CD4-positive, alpha-beta T cell treated with Interferon alpha-2 for 1 hour (primary cell): ENCODE measurements around the gene CFAP74.
"Not testable (repeated sequence)": the region's sequence is repeated elsewhere in the genome, so short reads cannot be mapped to it uniquely, and the experiment has no call there.

ENCODE experiments used
- DNase-seq, 2 donors: peaks; one replicate each; pipeline ENCODE4 v3.0.0-alpha.2; 2020 to 2022

CFAP74 gene

DNA sequence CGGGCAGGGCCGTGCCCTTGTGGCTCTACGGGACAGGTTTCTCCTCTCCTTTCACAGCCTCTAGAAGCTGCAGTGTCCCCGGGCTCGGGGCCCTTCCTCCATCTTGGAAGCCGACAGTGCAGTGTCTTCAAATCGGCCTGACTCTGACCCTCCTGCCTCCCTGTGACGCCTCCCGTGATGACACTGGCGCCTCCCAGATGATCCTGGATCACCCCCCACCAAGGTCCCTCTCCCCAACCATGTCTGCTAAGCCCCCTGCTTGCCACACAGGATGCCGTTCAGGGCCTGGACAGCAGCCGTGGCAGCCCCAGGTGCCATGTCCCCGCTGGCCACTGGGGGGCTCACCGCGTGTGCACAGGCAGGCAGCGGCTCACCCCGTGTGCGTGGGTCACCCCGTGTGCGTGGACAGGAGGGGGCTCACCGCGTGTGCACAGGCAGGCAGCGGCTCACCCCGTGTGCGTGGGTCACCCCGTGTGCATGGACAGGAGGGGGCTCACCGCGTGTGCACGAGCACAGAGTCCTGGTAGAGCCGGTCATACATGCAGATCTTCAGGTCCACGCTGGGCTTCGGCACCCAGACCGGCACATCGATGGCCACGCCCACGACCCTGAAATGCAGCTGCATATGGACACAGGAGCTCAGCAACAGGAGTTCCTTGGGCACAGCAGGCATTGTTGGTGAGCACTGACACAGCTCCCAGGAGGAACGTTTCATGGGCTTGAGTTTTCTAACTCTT, 59.6 kb downstream of the CFAP74 start:
- peak; percentile 27 to 52 for DNase-seq

DNA sequence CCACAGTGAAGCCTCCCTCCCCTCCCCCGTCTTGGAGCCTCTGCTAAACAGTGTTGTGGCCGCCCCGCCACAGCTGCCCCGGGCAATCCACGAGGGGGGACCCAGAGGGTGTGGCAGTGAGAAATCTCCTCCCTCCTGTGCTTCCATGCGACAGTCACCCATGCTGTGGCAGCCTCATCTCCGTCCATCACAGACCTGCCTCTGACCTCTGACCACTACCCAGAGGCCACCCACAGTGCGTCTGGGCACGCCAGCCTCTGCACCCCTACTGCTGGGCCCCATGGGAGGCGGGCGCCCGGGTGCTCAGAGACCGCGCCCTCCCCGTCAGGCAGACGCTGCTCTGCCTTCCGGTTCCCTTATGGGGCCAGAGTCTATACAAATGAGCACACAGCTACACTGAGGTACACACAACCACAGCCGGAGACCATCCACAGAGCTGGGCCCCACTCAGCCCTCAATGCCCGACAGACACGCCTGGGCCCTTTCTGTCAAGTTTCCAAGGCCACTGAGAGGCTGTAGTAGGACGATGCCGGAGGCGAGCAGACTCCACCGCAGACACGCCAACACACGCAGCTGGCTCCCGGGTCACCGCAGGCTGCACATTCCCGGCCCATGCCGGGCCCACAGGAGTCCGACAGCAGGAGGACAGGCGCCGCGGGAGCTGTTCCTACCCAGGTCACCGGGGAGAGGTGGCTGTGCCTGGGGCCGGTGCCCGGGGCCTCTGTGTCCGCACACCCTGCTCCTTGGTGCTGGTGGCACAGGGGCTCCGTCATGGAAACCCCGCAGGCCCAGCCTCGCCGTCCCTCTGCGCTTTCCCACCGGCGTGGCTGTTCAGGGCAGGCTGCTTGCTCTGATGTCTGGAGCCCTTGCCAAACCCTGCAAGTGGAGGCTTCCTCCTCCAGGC, 60.6 kb downstream of the CFAP74 start:
- DNase-seq, result no peak

DNA sequence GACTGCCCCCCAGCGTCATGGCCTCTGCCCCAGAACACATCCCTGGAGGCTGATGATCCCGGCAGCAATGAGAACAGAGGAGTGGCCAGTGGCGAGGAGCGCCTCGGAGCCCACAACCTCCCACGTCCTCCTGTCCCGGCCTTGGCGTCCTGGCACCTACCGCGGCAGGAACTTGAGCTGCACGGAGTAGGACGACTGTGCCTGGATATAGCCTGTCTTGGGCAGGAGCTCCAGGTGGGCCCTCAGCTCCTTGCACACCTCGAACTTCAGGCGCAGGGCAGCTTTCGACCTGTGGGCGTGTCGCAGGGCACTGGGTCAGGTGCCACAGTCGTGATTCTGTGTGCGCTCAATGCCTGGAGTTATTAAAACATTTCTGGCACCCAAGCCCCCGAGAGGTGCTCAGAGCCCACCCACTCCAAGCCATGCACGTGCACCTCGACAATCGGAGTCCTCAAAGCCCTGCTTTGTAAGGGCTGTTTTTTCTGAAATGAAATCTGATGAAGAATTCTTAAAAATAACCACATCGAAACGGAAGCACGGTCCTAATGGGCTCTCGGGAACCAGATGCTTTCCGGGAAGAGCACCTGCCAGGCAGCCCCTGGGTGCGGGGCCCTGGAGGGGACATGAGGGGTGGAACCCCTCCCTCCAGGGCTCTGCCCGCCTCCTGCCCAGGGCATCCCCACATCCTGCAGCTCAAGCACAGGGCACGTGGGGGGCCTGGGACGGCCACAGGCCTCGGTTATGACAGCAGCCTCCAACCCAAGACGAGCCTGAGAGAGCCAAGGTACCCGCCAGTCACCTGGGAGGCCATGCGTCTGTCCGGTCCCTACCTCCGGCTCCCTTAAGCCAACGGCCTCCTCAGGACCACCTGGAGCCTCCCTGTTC, 61.5 kb downstream of the CFAP74 start:
- DNase-seq, result no peak

DNA sequence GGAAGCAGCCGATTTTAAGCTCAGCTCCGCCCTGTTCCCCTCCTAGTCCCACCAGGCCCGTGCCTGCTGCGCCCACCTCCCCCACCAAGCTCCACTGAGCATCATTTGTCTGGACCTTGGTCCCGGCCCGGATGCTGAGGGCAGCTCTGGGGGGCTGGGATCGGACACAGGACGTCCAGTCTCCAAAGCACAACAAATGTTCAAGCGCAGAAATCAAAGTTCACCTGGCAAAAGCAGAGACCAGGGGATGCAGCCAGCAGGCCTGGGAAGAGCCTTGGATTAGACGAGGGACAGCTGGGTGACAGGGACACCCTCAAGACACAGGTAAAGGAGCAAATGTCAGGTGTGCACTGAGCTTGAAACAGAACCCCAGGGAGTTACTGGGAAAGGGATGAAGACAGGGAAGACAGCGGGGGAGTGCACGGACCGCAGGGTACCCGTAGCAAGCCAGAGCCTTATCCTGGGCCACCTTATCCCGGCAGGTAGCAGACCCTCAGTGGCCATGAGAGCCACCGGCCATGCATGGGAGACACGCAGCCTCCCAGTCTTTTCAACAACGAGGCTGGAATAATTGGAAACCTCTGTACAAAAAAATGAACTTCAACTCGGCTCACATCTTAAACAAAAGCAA, 62.3 kb downstream of the CFAP74 start:
- no peak for DNase-seq

DNA sequence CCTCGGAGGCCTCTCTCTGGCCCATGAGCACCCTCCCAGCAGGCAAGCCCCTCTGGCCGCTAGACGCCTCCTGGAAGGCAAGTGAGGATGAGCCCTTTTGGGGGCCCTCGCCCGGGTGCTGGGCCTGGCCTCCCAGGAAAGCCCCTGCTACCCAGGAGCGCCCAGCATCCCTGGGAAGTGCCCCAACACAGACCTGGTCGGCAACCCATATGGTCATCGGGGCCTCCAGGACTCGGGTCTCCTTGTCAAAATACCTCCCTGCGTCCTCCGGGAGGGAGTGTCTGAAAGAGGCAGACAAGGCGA, 63.5 kb downstream of the CFAP74 start:
- DNase-seq, result no peak

DNA sequence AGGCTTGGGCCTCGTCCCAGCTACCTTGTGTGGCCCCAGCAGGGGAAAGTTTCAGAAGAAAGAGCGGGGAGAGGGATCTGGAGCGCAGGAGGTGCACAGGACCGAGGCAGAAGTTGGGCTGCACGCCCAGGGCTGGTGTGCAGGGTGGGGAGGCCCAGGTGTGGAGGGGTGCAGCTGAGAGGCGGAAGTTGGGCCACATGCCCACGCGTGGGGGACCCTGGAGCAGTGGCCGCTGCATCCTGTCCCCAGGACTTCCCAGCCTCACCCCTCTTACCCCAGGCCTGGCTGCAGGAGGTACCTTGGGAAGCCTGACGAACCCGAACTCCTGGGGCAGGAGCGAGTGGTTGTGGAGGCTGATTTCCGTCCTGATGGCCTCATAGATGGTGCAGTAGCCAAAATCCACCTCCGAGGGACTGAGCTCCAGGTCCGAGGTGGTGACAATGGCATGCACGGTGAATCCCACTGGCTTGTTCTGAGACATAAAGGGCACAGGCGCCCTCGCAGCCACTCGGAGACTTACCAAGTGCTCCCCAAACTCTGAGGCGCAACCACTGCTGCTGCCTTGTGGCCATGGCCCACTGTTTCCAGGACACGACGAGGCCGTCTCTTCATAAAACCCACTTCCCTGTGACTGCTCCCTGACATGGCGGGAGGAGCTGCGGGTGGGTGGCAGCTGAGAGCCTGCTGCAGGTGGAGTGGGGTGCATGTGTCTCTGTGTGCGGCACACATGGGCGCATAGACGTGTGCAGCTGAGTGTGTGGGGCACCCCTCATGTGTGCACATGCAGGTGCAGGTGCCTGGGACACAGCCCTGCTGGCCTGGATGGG, 64.1 kb downstream of the CFAP74 start:
- no peak for DNase-seq

DNA sequence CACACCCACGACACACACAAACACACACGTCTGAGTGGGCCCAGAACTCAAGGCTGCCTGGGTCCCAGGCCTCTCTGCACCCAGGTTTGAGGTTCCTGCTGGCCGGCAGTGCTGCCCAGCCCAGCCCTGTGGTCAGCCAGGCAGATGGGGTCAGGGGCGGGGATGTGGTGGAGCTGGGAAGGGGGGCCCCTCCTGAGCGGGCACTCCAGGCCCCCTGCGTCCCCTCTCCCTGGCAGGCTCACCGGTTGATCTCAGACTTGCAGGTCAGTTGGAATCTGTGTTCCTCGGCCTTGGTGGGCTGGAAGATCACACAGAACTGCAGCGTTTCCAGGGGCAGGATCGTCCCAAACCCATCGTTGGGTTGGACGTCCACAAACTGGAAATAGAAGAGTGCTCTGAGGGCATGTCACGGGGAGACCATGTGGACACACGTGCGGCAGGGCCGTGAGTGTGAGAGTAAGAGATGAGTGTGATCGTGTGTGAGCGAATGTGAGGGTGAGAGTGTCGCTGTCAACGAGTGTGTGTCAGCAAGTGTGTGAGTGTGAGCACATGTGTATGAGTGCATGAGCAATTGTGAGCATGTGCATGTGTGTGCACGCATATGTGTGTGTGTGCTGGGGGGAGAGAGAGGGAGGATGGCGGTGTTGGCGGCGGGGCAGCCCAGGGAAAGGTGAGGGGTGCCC, 64.8 kb downstream of the CFAP74 start:
- DNase-seq, result no peak

DNA sequence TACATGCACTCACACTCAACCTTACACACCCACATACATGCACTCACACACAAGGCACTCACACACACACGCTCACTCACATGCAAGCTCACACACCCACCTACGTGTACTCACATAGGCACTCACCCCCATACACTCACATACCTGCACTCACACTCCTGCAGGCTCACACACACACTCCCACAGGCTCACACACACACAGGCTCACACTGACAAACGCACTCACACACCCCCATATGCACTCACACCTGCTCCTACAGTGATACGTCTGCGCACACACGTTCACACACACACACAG, 65.4 kb downstream of the CFAP74 start:
- no peak for DNase-seq

DNA sequence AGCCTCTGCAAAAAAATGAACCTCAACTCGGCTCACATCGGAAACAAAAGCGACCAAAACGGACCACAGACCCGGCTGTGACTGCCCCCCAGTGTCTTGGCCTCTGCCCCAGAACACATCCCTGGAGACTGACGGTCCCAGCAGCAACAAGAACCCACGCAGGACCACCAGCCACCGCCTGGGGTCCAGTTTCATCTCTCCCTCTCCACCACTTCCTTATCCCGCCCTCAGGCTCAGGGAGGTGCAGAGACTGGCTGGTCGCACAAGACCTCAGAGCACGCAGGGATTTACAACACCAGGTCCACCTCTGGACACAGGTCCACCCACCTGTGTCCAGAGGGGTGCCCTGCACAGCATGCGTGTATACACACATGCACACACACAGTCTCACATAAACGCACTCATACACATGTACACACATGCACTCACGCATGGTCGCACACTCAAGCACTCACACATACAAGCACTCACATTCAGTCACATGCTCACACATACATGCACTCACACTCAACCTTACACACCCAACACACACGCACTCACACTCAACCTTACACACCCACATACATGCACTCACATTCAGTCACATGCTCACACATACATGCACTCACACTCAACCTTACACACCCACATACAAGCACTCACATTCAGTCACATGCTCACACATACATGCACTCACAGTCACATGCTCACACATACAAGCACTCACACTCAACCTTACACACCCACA, 65.9 kb downstream of the CFAP74 start:
- DNase-seq, result no peak

DNA sequence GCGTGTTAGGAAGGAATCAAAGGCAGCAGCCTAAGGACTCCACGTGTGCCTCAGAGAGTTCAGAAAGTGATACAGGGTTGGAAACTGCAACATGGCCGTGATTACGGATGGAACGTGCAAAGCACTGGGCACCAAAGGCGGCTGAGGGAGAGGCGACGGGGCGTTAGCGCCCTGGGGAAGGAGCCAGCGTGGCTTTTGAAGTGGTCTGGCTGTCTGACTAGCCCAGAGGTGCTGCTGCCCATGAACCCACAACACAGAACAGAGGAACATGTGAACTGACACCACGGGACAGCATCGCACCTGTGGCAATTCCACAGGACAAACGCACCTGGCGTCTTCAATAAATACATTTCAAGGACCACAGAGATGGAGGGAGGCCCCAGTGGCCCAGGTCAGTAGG, 66.5 kb downstream of the CFAP74 start:
- DNase-seq, result no peak

DNA sequence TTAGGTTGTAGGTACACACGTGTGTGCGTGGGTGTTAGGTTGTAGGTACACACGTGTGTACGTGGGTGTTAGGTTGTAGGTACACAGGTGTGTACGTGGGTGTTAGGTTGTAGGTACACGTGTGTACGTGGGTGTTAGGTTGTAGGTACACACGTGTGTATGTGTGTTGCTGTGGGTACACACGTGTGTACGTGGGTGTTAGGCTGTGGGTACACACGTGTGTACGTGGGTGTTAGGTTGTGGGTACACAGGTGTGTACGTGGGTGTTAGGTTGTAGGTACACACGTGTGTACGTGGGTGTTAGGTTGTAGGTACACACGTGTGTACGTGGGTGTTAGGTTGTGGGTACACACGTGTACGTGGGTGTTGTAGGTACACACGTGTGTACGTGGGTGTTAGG, 68.7 kb downstream of the CFAP74 start:
- not testable (repeated sequence) for DNase-seq

DNA sequence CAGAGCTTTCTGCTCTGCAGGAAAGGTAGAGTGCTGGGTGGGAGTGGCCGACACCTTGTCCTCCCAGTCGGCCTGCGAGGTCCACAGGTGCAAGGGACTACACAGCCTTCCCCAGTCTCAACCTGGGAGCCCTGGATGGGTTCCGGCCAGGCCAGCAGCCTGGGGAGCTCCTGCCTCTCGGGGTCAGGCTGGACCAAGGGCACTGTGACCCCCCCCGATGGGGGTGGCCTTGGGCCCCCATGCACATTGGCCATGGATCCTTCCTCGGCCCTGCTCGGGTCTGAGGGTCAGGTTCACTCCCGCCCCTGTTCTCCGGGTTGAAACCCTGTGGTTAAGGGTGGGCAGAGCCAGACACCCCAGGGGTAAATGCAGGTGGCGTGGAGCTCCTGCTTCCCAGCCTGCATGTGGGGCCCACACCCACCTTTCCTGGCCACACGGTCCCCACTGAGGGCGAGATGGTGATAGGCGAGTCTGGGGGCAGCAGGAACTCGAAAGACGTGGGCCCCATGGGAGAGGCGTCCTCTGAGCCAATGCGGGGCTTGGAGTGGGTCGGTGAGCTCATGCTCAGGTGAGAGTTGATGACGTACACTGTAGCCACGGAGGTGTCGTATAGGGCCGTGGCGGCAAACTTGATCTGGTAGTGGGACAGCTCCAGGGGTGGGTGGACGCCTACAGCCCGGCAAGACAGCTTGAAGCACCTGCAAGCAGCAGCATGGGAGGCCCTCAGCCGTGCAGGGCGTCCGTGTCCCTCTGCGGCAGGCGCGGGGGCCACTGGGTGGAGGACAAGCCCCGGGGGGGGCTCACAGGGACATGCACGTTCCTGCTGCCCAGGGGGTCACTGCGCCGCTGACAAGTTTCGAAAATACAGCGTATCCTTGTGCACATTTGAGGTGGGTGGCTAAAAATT, 73.7 kb downstream of the CFAP74 start:
- no peak for DNase-seq

DNA sequence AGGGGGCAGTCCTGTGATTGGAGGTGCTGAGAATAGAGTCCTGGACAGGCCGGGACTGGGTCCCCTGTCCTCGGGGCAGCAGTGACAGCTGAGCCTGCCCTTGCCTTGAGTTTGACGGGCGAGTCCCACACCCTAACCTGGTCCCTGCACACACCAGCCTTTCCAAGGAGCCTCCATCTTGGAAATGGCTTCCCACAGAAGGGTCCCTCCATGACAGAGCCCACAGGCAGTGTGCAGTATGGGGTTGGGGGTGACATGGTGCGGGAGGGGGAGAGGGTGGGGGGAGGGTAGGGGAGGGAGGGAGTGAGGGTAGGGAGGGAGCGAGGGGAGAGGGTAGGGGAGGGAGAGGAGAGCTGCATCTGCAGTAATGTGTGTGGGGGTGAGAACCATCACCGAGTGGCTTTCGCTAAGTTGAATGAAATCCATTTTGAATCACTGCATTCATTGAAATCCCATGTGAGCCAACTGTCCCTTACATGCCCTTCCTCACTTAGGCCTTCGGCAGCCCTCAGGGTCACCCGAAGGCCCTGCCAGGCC, 74.4 kb downstream of the CFAP74 start:
- DNase-seq, result no peak

DNA sequence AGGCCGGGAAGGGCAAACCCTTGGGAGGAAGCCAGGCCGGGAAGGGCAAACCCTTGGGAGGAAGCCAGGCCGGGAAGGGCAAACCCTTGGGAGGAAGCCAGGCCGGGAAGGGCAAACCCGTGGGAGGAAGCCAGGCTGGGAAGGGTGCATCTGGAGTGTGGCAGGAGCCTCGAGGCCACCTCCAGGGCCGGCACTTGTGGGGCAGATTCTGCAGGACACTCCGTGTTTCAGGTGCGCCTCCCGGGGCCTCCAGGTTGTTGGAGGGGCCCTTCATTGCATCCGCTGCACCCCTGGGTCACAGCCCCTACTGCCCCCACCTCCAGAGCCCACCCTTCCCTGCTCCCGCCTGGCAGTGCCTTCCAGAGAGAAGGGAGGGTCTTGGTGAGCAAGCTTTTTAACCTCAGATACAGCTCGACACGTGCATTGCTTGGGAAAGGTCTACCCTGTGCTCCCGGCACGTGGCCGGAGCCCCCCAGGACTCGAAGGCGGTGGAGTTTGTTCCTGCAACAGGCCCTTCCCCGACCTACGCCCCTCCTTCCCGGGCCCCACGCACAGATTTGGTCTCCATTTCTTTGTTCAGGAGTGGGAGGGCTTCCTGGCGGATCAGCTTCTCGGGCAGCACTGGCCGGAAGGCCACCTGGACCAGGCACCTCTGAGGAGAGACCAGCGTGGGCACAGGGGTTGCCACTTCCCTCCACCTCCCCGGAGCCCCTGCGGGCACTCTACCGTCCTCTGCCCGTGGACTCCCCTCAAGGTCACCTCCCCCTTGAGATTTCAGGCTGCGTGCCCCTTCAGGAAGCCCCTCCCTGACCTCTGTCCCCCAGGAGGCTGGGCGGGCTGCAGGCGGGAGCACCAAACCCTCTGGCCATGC, 75.1 kb downstream of the CFAP74 start:
- no peak for DNase-seq

DNA sequence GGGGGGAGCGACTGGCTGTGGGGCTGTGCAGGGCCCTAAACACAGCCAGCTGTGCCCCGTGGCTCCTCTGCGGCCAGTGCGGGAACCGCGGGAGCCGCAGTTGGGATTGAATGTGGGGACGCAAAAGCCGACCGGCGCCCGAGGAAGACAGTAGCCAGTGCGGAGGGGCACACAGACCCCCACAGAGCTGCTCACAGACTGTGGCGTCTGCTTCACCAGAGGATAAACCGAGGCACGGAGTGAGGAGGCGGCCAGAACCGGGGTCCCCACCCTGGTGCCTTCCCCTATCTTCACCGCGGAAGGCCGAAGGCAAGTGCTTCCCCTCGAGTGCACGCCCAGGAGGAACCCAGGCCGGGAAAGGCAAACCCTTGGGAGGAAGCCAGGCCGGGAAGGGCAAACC, 75.8 kb downstream of the CFAP74 start:
- no peak for DNase-seq

DNA sequence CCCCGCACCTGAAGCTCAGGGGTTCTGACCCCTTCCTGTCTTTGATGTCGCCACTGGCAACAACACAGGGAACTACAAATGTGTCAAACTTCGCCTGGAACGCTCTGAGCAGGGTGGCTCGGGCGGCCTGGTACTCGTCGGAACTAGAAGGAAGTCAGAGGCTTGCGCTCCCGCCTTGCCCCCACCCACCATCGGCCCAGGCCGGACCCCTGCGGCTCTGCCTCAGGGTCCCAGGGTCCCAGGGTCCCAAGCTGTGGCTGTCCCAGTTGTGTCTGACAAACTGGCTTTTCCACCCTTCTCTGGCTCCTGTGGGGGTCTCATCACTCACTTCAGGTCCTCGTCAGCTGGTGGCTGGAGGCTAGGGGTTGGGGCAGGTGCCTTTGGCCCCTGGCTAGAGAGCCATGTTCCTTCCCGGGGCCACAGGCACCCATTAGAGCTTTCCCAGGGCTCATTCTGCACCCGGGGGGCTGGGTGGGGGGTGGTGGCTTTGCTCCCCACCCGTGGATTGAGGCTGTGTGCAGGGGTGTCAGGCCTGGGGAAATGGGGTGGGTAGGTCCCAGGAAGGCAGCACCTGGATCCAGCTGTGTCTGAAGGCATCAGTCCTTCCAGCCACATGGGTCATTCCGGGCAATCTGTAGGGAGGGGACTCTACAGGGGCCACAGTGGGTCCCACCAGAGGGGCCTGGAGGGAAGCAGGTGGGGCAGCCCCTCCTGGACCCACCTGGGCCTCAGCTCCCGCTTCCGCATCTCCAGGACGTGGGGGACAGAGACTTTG, 76.5 kb downstream of the CFAP74 start:
- no peak for DNase-seq

DNA sequence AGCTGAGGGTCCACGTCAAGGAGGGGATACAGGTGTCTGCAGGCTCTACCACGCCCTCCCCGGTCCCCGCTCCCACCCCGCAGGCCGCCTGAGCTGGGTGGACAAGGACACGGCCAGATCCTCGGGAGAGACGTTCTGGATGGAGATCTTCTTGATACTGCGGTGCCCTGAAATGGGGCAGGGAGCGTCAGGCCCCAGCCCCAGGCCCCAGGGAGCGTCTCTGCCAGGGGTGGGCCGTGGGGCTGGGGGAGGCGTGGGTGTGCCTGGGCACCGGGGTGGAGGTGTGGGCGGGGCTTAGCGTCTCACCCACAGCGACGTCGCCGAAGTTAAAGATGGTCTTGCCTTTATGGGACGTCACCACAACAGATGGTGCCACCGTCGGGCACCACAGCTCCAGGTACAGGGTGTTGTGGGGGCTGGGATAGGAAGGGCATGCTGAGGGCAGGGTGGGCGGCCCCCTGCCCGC, 77.2 kb downstream of the CFAP74 start:
- DNase-seq, result no peak
